ENCODE measurements around the gene ARSA.
"Not testable (repeated sequence)": the region's sequence is repeated elsewhere in the genome, so short reads cannot be mapped to it uniquely, and the experiment has no call there.

The ARSA gene

GRCh38 chr22:50653256-50653655 is 25.3 kb upstream of the ARSA start:
- no peak for DNase-seq

DNA sequence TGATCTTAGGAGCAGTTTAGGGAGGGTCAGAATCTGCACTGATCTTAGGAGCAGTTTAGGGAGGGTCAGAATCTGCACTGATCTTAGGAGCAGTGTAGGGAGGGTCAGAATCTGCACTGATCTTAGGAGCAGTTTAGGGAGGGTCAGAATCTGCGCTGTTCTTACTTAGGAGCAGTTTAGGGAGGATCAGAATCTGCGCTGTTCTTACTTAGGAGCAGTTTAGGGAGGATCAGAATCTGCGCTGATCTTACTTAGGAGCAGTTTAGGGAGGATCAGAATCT is 15.8 kb upstream of the ARSA start:
- not testable (repeated sequence) for DNase-seq

GRCh38 chr22:50643021-50643820 is 15.3 kb upstream of the ARSA start:
- not testable (repeated sequence) for DNase-seq

DNA sequence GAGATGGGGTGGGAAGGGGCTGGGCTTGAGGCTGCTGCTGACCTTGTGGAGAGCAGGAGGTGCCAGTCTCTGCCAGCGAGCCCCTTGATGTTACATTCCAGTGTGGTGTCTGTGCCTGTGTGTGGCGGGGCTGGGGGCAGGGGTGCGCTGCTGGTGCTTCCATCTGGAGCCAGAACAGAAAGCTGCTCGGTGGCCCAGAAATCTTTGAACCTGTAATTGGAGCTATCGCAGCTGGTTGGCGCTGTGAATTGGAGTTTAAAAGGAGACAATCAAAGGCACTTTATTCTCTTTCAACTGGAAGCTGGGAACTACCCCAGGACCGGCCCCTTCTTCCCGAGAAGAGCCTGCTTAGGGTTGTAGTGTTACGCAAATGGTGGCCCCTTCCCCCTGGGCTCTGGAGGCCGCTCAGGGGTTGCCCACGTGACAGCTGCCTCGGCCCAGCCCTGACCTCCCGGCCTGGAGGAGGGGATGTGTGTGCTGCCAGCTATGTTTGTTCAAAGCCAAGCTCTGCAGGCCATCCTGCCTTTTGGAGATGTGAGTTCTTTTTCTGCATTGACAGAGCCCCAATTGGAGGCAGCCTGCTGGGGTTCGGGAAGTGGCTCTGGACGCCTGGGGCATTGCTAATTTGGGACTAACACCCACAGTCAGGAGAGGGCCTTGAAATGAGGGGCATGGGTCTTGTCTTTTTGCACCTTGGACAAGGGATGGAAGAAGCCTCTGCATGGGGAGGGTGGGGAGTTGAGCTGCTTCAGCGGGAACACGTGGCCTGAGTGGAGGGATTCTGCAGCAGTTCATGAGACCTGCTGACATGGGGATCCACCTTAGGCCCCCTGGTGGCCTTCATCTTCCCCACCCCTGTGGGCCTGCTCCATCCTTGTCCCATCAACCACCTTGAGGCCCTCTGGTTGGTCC is 14.0 kb upstream of the ARSA start:
- DNase-seq = no peak

GRCh38 chr22:50640857-50641647 is 13.1 kb upstream of the ARSA start:
- DNase-seq = no peak

GRCh38 chr22:50640296-50640695 is 12.3 kb upstream of the ARSA start:
- DNase-seq = not testable (repeated sequence)

GRCh38 chr22:50635591-50635990 is 7.6 kb upstream of the ARSA start:
- DNase-seq = no peak

DNA sequence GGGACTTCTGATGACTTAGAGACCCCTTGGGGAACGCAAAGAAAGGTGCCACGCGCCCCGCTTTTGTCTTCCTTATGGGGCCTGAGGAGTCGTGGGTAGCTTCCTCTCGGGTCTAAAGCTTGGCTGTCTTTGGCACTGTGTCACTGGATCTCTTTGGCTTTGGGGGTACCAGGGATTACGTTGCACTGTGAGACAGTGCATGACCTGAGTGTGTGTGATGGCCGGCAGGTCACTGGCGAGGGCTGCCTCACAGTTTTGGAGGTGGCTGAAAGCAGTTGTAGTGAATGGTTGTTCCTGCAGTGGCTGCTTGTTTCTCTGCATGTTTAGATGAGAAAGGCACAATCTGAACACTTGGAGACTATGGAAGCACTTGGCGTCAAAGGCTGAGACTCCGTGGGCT is 5.8 kb upstream of the ARSA start:
- DNase-seq = no peak

- DNase-seq = no peak
These were observed 5.1 kb upstream of the ARSA start for GRCh38 chr22:50633086-50633485.

DNA sequence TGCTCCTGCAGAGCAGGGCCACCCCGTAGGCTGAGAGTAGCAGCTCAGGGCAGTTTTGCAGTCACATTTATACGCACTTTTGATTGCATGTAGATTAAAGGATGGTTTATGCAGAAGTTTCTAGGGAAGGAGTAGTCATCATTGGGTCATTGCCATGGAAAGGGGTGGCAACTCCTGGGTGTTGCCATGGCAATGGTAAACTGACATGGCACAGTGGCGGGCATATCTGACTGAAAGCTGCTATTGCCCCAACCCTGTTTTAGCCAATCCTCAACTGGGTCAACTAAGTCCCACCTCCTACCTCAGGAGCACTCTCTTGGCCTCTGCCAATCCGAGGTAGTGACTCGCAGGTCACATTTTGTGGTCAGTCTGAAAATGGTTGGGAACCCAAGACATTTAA is 2.4 kb upstream of the ARSA start:
- DNase-seq = no peak

DNA sequence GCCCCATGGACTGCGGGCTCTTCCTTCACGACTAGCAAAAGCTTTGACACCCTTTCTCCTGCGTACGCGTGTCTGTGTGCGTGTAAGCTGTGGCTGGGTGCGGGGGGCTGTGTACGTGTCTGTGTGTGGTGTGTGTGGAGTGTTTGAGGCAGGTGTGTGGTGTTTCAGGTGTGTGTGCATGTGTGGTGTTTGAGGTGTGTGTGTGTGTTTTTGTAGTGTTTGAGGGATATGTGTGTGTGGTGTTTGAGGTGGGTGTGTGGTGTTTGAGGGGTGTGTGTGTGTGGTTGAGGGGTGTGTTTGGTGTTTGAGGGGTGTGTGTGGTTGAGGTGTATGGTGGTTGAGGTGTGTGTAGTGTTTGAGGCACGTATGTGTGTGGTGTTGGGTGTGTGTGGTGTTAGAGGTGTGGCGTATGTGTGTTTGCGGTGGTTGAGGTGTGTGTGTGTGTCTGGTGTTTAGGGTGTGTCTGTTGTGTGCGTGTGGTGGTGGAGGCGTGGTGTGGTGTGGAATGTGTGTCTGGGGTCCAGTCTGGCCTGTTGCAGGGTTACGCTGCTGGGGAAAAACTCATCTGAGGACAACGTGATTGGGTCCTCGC is 687 bp upstream of the ARSA start:
- no peak for DNase-seq

DNA sequence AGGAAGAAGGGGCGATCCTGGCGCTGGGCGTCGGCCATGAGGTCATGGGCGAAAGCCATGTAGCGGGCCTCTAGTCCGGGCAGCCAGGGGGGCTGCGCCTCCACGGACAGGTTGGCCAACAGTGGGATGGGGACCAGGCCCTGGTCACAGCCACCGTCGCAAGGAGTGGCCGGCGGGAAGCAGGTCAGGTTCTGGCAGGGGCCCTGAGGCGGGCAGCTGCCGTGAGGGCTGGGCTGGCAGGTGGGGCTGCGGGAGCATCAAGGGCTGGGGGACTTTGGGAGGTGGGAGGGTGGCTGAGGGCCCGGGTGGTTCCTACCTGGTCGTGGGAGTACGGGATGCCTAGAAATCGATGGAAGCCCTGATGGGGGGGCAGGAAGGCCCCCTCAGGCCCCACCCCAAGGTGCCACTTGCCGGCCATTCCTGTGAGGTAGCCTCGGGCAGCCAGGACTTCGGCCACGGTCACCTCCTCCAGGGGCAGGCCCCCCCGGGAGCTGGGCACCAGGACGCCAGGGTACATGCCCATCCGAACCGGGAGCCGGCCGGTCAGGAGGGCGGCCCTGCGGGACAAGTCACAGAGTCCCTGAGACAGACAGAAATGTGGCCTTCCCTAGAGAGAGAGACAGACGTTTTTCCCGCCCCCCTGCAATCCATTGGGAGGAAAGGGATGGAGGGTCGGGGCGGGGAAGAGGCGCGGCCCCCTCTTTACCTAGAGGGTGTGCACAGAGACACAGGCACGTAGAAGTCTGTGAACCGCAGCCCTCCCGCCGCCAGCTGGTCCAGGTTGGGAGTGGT is 906 bp downstream of the ARSA start:
- no peak for DNase-seq

DNA sequence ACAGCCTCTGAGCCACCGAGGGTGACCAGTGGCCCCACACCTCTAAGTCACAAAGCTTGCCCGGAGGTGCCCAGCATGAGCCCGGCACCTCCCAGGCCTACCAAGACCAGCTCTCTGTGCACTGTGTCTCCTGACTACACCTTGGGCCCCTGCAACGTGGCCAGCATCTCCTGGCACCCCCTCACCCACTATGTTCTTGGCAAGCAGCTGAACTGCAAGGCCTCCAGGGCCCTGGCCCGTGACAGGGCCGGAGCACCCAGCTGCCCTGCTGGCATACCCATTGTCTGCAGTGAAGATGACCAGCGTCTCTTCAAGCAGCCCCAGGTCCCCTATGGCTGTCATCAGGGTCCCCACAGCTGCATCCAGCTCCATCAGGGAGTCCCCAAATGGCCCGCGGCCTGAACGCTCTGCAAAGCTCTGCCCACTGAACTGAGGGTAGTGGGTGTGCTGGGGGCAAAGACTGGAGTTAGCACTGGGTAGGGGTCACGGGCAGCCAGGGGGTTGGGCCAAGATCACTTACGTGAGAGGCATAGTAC is 1.6 kb downstream of the ARSA start:
- no peak for DNase-seq

DNA sequence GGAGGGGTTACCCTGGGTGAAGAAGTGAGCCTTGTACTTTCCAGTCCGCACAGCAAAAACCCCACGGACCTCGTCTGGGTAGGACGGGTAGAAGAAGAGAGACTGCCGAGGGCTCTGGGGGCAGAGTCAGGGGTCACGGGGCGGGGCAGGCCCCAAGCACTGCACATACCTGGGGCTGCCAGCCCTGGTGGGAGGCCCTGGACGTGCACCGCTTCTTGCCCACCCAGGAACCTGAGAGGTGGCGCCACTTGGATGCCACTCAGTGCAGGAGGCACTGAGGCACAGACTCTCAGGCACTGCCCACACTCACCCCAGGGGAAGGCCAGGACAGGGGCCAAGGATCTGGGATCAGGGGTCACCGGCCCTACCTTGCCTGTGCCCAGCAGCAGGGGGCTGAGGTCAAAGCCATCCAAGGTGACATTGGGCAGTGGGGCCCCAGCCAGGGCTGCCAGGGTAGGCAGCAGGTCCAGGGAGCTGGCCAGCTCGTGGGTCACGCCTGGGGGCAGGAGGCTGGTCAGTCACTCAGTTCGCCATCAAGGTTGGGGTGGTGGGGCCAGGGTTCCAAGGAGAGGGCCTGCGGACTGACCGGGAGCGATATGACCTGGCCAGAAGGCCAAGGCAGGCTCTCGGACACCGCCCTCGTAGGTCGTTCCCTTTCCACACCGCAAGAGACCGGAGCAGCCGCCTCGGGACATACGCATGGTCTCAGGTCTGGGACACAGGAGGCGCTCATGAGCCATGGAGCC is 2.2 kb downstream of the ARSA start:
- no peak for DNase-seq

DNA sequence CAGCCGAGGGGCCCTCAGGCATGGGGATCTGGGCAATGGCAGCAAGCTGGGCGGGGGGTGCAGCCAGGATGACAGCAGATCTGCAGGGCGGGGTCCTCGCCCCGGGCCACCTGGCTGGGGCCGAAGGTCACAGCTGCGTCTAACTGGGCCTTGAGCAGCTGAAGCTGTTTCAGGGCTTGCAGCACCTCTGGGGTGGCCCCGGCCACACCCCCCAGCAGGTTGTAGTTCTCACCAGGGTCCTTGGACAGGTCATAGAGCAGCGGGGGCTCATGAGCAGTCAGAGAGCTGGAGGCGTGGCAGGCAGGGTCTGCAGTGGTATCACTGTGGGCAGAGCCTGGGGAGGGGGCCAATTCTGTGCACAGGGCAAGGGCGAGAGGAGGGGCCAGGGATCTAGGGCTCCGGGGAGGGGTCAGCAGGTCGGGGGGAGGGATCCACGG is 2.8 kb downstream of the ARSA start:
- no peak for DNase-seq

DNA sequence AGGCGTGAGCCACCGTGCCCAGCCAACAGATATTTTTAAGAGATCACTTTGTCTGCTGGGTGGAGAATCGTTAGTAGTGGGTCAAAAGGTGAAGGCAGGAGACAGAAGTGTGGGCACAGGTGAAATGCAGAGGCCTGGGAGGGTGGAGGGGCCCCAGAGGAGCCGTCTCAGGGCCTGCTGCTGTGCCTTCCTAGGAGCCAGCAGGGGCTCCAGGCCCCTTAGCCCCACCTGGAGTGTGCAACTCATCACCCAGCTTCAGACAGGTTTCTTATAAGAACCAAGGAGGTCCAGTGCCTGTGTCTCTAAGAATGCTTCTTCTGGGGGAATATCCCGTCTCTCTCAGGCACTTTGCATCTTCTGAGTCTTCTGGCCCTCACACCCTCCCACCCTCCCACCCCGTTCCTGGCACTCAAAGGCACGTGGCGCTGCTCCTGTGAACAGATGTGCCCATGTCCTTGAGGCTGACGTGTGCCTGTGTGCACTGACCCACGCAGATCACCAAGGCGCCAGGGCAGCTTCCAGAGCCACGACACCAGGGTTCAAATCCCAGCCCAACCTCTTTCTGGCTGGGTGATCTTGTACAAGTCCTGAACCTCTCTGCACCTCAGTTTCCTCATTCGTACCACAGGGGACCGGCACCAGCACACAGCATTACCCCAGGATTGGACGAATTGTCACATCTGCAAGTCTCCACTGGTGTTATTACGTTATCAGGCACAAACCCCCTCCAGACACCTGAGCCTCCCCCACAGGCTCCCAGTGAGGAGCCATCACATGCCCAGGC is 3.4 kb downstream of the ARSA start:
- no peak for DNase-seq

DNA sequence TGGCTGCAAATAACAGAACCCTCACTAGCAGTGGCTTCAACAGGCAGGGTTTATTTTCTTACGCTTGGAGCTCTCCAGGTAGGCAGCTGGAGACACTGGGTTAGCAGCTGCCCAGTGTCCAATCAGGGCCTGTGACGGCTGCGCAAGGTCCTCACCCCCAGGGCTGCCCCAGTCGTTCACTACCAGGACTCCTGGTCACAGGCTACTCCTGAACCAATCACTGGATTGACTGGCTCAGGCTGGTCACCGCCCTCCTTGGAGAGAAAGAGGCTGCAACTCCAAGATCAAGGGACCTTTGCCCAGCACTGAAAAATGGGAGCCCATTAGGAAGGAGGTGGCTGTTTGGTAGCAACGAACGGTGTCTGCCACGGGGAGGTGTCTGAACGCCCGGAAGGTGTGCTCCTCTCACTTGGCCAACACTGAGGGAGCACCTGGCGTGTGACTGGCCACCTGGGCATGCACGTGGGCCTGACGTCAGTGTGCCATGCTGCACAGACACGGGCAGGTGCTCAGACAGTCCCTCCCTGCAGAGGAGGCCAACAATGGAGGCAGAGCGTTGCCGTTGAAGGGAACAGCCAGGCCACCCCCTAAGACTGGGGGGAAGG is 5.1 kb downstream of the ARSA start:
- no peak for DNase-seq

- DNase-seq = no peak
These were observed 5.8 kb downstream of the ARSA start for GRCh38 chr22:50621948-50622722.

DNA sequence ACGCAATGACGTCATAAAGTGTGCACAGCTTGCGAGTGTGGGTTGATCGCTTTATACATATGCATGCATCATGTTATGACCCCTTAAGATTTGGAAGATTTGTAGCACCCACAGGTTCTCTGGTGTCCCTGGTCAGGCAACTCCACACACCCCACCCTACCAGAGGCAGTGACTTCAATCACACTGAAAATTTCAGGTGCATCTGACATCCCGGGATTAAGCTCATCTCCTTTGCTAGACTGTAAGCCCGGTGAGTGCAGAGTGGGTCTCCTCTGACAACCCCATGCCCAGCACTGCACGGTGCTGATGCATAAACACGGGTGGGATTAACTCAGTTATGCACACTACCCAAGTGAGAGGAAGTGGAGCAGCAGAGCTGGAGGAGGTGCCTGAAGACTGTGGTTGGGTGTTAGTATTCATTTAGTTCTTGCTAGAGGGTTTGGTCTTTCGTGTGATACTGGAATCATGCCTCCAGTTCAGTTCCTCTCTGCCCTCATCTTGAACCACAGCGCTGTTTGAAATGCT is 6.5 kb downstream of the ARSA start:
- DNase-seq = no peak

All from NCI-H187 treated with DMSO at 0.1 percent for 48 hours (cell line).